ENCODE measurements around the gene TNPO3. TPM values are rescaled to one million over a fixed set of nuclear protein-coding genes. Genes with fewer than 3 reads are reported as not detected.
A peak's percentile ranks its signal among the peaks of the same experiment; 100 is the strongest.

Gene TNPO3
- total and polyA plus RNA-seq, 2 experiments from 2014 or later, result 21.8 to 31.1 TPM

DNA sequence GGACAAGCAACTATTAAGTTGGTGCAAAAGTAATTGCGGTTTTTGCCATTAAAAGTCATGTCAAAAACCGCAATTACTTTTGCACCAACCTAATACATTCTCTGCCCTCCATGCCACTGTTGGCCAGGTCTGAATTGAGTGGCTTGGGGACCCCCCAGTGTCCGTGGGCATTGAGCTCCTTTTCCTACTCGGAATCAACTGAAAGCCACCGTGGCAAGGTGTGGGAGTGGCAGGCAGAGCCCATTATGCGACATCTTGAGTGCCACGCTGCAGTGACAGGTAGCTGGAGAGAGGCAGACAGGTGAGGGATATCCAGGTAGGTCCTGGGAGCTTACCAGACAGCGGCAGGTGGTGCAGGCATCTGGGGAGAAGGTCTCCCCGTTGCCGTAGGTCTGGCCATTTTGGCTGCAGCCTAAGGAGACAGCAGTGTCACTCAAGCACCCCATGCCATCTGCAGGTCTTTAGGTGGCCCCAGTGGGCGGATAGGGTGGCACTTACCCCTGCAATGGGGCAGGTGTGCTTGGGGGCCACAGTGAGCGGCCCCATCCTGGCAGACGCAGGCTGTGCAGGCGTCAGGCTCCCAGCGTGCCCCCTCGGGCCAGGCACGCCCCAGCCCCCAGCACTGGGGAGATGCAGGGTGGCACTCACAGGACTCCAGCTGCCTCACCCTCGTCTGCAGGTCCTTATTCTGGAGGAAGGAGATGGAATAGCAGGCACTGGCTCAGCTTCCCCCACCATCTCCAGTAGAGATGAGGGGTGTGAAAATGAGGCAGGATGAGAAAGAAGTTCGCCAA lies 147.9 kb downstream of the TNPO3 start:
- Histone ChIP-seq H3K27me3 (peaks cover 10% of the 10 kb centered on the region), H3K4me1 (ENCODE audit: low read depth) (no peaks in the 10 kb centered on the region)
- no peak for DNase-seq (ENCODE audit: low read depth in 1 of 2, low spot score in 1 of 2)

DNA sequence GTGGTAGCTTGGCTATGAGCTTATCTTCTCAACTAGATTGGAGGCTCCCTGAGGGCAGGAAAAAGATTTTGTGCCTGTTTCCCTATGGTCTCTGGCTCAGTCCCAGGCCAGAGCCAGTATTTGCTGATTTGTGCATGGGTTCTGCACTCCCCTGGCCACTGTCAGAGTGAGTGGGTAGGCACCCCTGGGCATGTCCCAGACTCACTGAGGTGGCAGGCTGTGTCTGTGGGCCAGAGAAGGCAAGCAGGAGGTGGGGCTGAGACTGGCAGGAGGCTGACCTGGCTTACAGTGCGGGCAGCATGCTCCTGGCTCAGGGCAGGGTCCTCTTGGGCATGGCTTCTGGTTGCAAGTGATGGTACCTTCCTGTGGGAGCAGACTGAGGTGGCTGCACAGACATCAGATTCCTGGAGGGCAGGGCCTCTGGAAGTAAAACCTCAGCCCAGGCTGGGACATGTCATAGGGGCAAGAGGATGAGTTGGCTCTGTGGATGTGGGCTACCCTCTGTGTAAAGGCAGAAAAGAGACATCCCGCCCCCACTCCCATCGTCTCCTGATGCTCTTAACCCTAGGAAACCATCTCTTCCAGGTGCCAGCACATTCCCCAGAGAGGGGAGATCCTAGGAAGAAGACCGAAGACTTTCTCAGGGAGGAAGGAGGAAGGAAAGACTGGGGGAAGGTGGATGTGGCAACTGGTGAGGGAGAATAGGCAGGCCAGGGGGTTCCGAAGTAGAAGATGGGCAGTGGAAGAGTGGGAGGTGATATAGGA lies 148.7 kb downstream of the TNPO3 start:
- TF ChIP-seq, protein P1, sequence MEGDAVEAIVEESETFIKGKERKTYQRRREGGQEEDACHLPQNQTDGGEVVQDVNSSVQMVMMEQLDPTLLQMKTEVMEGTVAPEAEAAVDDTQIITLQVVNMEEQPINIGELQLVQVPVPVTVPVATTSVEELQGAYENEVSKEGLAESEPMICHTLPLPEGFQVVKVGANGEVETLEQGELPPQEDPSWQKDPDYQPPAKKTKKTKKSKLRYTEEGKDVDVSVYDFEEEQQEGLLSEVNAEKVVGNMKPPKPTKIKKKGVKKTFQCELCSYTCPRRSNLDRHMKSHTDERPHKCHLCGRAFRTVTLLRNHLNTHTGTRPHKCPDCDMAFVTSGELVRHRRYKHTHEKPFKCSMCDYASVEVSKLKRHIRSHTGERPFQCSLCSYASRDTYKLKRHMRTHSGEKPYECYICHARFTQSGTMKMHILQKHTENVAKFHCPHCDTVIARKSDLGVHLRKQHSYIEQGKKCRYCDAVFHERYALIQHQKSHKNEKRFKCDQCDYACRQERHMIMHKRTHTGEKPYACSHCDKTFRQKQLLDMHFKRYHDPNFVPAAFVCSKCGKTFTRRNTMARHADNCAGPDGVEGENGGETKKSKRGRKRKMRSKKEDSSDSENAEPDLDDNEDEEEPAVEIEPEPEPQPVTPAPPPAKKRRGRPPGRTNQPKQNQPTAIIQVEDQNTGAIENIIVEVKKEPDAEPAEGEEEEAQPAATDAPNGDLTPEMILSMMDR (IDR thresholded peaks at IDR 0.05; ENCODE audit: low read depth, low read length), result no peak

More for the DNA sequence above, 147.9 kb downstream of the TNPO3 start:
- no peaks in the 10 kb centered on the region for H3K36me3 ChIP-seq
- H3K9me3 ChIP-seq (ENCODE audit: low read depth), result no peaks in the 10 kb centered on the region
- TF ChIP-seq, protein P1 (IDR thresholded peaks at IDR 0.05; ENCODE audit: low read depth, low read length), result no peak
- no peak overlapping the region for H3K27ac ChIP-seq
- H3K4me3 ChIP-seq, result no peak overlapping the region

DNA sequence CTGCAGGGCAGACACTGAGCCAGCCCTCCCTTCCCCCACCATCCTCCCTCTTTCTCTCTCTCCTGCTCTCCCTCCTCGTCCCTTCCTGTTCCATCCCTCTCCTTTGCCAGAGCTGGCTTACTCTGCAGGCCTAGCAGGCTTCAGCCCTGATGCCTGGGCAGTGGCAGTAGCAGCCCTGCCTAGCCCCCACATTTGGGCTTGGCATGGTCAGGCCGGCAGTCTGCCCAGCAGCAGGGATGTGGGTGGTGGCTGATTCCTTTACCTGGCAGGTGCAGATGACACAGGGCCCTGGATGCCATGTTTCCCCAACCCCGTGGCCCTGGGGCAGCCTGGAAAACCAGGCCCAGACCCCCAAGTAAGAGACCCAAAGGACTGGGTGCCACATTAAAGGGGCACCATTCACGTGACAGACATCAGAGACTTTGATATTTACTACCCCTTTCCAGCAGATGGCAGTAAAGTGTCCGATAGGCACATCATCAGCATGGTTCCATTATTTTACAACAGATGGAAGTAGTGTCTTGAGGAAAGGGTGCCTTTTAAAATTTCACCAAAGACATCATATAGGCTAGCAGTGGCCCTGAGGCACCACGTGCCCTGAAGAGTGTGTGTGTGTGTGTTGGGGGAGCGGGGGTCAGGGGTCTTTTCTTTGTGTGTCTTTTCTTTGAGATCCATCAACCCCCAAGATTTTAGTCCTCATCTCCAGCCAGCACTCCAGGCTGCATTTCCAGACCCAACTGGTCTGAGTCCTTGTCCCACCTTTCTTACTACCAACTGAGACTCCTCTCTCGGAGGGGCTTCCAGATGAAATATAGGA lies 150.3 kb downstream of the TNPO3 start:
- H3K27ac ChIP-seq, result no peak overlapping the region
- no peak overlapping the region for H3K4me3 ChIP-seq
- TF ChIP-seq, protein P1 (IDR thresholded peaks at IDR 0.05; ENCODE audit: low read depth, low read length), result peak; percentile 62
- no peaks in the 10 kb centered on the region for H3K36me3 ChIP-seq
- no peaks in the 10 kb centered on the region for H3K9me3 ChIP-seq (ENCODE audit: low read depth)
- no peaks in the 10 kb centered on the region for H3K4me1 ChIP-seq (ENCODE audit: low read depth)
- H3K27me3 ChIP-seq, result no peaks in the 10 kb centered on the region
- DNase-seq (ENCODE audit: low read depth in 1 of 2, low spot score in 1 of 2), result peak; percentile 69 to 73

More for the DNA sequence above, 148.7 kb downstream of the TNPO3 start:
- Histone ChIP-seq H3K36me3 (no peaks in the 10 kb centered on the region), H3K9me3 (ENCODE audit: low read depth) (no peaks in the 10 kb centered on the region), H3K4me1 (ENCODE audit: low read depth) (no peaks in the 10 kb centered on the region), H3K4me3 (no peak overlapping the region), H3K27me3 (peaks cover 10% of the 10 kb centered on the region), H3K27ac (no peak overlapping the region)
- no peak for DNase-seq (ENCODE audit: low read depth in 1 of 2, low spot score in 1 of 2)

Other genes with a start within 250 kb of the TNPO3 start
- gene FLNC, start 224.7 kb downstream of the TNPO3 start, total RNA-seq, result 500 and 516 TPM in 2 replicates
- 194 and 196 TPM in 2 replicates for gene FLNC, start 224.7 kb downstream of the TNPO3 start, polyA plus RNA-seq
- 113 and 164 TPM in 2 replicates for gene ATP6V1F, start 192.3 kb downstream of the TNPO3 start, total RNA-seq
- 284 and 330 TPM in 2 replicates for gene ATP6V1F, start 192.3 kb downstream of the TNPO3 start, polyA plus RNA-seq
- gene KCP, start 144.4 kb downstream of the TNPO3 start, total RNA-seq, result 0.49 and 1.2 TPM in 2 replicates
- 1.6 TPM in 2 replicates for gene KCP, start 144.4 kb downstream of the TNPO3 start, polyA plus RNA-seq
- not detected in 2 replicates for gene IRF5, start 117.2 kb downstream of the TNPO3 start, total RNA-seq
- not detected in 2 replicates for gene IRF5, start 117.2 kb downstream of the TNPO3 start, polyA plus RNA-seq
- gene TSPAN33, start 89.6 kb upstream of the TNPO3 start, total RNA-seq, result 10.0 and 13.4 TPM in 2 replicates
- 14.9 and 15.6 TPM in 2 replicates for gene TSPAN33, start 89.6 kb upstream of the TNPO3 start, polyA plus RNA-seq
- 66.7 and 82.9 TPM in 2 replicates for gene SMO, start 133.5 kb upstream of the TNPO3 start, total RNA-seq
- 35.0 and 41.3 TPM in 2 replicates for gene SMO, start 133.5 kb upstream of the TNPO3 start, polyA plus RNA-seq
- 26.1 and 30.8 TPM in 2 replicates for gene AHCYL2, start 169.9 kb upstream of the TNPO3 start, total RNA-seq
- gene AHCYL2, start 169.9 kb upstream of the TNPO3 start, polyA plus RNA-seq, result 25.5 and 28.5 TPM in 2 replicates

Measured in cardiac muscle cell (in vitro differentiated cells and primary cell).